GM12801 (cell line): ENCODE measurements around the gene PLCB2.

Experiments used
- TF ChIP-seq, protein P1 (sequence below): IDR thresholded peaks from one replicate; pipeline ENCODE4 v1.5.1; 2011; ENCODE audit warnings: control low read depth; ENCODE audit not compliant: insufficient read length; ENCODE audit errors: extremely low read depth

PLCB2 gene, protein sequence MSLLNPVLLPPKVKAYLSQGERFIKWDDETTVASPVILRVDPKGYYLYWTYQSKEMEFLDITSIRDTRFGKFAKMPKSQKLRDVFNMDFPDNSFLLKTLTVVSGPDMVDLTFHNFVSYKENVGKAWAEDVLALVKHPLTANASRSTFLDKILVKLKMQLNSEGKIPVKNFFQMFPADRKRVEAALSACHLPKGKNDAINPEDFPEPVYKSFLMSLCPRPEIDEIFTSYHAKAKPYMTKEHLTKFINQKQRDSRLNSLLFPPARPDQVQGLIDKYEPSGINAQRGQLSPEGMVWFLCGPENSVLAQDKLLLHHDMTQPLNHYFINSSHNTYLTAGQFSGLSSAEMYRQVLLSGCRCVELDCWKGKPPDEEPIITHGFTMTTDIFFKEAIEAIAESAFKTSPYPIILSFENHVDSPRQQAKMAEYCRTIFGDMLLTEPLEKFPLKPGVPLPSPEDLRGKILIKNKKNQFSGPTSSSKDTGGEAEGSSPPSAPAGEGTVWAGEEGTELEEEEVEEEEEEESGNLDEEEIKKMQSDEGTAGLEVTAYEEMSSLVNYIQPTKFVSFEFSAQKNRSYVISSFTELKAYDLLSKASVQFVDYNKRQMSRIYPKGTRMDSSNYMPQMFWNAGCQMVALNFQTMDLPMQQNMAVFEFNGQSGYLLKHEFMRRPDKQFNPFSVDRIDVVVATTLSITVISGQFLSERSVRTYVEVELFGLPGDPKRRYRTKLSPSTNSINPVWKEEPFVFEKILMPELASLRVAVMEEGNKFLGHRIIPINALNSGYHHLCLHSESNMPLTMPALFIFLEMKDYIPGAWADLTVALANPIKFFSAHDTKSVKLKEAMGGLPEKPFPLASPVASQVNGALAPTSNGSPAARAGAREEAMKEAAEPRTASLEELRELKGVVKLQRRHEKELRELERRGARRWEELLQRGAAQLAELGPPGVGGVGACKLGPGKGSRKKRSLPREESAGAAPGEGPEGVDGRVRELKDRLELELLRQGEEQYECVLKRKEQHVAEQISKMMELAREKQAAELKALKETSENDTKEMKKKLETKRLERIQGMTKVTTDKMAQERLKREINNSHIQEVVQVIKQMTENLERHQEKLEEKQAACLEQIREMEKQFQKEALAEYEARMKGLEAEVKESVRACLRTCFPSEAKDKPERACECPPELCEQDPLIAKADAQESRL

DNA sequence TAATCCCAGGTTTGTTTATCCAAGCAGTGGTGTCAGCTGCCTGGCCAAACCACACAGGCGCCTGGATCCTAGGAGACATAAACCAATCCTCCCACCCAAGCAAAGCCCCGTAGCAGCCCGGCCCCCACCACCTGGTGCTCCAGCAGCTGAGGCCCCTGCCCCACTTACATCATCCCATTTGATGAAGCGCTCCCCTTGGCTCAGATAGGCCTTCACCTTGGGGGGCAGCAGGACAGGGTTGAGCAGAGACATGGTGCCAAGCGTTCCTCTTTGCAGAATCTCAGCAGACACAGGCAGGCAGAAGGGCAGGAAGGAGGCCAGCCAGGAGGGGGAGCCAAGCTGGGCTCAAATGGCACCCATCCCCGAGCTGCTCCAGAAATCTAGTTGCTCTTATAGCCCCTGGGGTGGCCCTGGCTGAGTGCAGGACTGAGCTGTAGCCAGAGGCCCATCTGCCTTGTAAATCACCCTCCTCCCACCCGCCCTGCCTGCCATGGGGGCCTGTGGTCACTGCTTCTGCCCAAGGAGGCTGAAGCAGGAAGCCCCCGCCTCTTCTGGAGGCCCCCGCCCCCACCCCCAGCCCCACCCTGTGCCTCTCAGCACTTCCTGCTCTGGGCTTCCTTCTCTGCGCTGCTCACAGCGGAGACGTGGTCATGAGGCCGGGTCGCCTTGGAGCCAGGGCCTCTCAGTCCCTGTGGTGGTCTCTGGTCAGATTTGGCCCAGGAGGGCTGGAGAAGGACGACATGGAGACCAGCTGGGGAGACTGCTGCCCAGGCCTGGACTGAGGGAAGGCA, at the start of gene PLCB2:
PLCB2 (minus strand) TSS at position 515 of the 791 bp plus-strand sequence; CDS start at position 252, 263 bp downstream.
- TF ChIP-seq, protein P1, sequence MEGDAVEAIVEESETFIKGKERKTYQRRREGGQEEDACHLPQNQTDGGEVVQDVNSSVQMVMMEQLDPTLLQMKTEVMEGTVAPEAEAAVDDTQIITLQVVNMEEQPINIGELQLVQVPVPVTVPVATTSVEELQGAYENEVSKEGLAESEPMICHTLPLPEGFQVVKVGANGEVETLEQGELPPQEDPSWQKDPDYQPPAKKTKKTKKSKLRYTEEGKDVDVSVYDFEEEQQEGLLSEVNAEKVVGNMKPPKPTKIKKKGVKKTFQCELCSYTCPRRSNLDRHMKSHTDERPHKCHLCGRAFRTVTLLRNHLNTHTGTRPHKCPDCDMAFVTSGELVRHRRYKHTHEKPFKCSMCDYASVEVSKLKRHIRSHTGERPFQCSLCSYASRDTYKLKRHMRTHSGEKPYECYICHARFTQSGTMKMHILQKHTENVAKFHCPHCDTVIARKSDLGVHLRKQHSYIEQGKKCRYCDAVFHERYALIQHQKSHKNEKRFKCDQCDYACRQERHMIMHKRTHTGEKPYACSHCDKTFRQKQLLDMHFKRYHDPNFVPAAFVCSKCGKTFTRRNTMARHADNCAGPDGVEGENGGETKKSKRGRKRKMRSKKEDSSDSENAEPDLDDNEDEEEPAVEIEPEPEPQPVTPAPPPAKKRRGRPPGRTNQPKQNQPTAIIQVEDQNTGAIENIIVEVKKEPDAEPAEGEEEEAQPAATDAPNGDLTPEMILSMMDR: no peak

DNA sequence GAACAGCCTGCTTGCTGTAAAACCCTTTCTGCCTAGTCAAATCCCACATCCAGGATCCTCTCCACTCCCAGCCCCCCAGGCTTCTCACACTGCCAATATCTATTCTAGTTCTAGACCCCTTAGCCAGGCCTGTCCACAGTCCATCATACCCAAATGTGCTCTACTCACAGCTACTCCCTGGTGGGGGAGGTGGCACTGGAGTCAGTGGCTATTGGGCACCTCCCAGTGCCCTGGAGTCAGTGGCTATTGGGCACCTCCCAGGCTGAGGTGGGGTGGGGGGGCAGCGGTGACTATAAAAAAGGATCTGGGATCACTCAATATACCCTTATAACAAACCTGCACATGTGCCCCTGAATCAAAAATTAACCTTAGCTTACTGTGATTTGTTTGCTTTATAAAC, 49.5 kb upstream of the PLCB2 start:
- TF ChIP-seq, protein P1: no peak

DNA sequence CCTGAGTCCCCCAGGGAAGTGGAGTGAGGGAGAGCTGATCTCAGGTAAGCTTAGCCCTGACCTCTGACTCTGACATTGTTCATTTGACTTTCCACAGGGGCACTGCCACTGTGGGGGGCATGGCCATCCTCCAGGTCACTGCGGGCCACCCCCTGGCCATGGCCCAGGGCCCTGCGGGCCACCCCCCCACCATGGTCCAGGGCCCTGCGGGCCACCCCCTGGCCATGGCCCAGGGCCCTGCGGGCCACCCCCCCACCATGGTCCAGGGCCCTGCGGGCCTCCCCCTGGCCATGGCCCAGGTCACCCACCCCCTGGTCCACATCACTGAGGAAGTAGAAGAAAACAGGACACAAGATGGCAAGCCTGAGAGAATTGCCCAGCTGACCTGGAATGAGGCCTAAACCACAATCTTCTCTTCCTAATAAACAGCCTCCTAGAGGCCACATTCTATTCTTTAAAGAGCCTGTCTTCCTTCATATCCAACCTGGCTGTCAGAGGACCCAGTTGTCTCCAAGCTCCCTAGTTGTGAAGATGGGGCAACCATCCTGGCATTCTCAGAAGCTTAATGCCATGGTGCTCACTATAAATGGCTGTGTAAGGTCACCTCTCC, 48.3 kb upstream of the PLCB2 start:
- TF ChIP-seq, protein P1: no peak

DNA sequence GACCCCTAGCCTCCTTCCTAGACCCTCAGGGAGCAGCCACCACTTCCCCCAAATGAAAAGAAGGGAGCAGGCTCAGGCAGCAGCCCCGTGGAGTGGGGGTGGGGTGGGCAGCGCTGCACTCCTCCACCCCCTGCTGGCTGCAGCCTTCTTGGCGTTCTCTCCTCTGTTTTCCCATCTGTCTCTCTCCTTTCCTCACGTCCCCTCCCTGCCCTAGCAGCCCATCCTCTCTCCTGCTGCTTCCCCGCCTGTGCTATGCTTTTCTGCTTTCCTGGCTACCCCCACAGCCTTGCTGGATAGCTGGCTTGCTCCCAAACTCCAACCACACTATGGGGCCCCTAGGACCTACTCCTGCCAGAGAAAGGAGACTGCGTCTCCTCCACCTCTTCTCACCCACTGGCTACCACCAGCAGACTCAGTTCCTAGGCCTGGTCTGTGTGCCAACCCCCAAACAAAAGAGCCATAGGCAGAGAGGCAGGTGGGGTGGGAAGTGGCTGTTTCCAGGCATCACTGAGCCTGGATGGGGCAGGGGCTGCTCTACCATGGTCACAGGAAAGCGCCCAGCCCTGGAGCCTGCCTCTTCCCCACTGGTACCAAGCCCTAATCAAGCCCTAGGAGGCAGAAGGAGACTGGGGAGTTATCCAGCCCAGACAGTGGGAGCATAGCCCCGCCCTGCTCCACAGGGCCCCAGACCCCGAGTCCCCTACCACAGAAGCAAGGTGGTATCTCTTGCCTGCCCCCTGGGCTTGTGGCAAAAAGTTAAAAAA, 46.9 kb upstream of the PLCB2 start:
- TF ChIP-seq, protein P1: no peak

DNA sequence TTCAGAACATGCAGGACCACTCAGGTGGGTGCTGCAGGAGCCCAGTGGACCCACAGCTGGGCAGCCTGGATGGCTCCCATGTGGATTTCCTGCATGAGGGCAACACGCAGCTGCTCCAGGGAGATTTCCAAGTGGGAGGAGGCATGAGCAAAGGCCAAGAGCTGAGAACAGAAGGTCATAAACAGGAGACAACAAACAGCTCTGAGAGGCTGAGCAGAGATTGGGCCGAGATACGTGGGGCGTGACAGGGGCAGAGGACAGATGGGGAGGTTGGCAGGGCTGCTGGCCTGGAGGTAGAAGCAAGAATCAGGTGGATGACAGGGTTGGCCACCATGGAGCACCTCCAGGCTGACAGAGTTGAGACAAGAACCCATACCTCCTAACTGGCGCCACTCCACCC, 46.0 kb upstream of the PLCB2 start:
- TF ChIP-seq, protein P1: no peak

DNA sequence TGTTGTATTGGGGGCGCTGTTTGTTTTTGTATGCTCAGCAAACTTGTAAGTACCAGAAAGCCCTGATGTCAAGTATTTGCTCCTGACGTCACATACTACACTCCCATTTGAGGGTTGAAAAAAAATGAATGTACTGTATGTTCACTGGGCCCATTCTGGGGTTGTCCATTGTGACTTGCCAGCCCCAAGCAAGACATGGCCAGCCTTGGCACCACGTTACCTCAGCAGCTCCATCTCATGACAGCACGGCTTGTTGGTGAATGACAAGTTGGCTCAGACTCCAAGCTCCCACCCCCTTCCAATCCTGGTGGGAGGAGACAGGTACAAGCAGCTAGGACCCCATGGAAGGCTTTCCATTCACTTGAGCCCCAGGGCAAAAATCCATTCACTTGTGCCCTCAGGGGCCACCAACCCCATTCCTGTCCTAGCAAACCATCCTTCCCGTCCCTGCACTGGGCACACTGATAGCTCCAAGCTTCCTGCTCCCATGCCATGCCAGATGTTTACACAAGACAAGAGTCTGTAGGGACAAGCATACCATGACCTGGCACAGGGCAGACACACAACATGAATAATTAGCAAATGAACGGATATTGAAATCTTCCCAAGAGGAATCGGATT, 44.7 kb upstream of the PLCB2 start:
- TF ChIP-seq, protein P1: no peak
